Spleen (tissue), 11 donors: ENCODE measurements around the gene ATP10A. TPM values are rescaled to one million over a fixed set of nuclear protein-coding genes. Genes with fewer than 3 reads are reported as not detected.
A peak's percentile ranks its signal among the peaks of the same experiment; 100 is the strongest.

ENCODE experiments used
- DNase-seq: peaks from one replicate; pipeline ENCODE4 v3.0.0-alpha.2; 2020
- H3K27ac ChIP-seq, 8 donors: fragments of 200-600 bp; sonication (generic) in 7 of 8; 1 replicate in 4 of 8; 2 replicates in 4 of 8; pipeline versions ENCODE4 v1.5.0 to v1.8.0; 2016 to 2021; ENCODE audit warnings: inconsistent platforms in 4 of 8, mild to moderate bottlenecking in 4 of 8, moderate library complexity in 1 of 8
- H3K27me3 ChIP-seq, 7 donors: fragments of 200-600 bp; sonication (generic) in 6 of 7; replicated peaks in 1 of 7; 1 replicate in 4 of 7; 2 replicates in 3 of 7; pipeline versions ENCODE4 v1.5.0 to v1.8.0; 2016 to 2021; ENCODE audit warnings: inconsistent platforms in 3 of 7, mild to moderate bottlenecking in 1 of 7
- H3K36me3 ChIP-seq, 6 donors: fragments of 200-600 bp; sonication (generic) in 5 of 6; 1 replicate in 4 of 6; 2 replicates in 2 of 6; pipeline versions ENCODE4 v1.5.0 to v1.8.0; 2016 to 2021; ENCODE audit warnings: inconsistent platforms in 2 of 6
- H3K4me1 ChIP-seq, 6 donors: fragments of 200-600 bp; sonication (generic) in 5 of 6; 1 replicate in 3 of 6; 2 replicates in 3 of 6; pipeline versions ENCODE4 v1.5.0 to v1.8.0; 2016 to 2021; ENCODE audit warnings: inconsistent platforms in 3 of 6
- H3K4me3 ChIP-seq, 8 donors: fragments of 200-600 bp; sonication (generic) in 7 of 8; 1 replicate in 4 of 8; 2 replicates in 4 of 8; pipeline versions ENCODE4 v1.5.0 to v1.8.0; 2016 to 2021; ENCODE audit warnings: inconsistent platforms in 4 of 8, mild to moderate bottlenecking in 4 of 8, moderate library complexity in 2 of 8
- H3K9me3 ChIP-seq, 8 donors: fragments of 200-600 bp; sonication (generic) in 7 of 8; 1 replicate in 4 of 8; 2 replicates in 4 of 8; pipeline versions ENCODE4 v1.5.0 to v1.8.0; 2016 to 2021; ENCODE audit warnings: inconsistent platforms in 4 of 8
- POLR2A ChIP-seq, 3 donors: fragments of 450-650 bp; IDR thresholded peaks; one replicate each; pipeline ENCODE4 v1.5.1; 2017; ENCODE audit warnings: antibody characterized with exemption in 3 of 3, mild to moderate bottlenecking in 1 of 3
- POLR2AphosphoS5 ChIP-seq, 3 donors: sonication (generic); formaldehyde crosslinking; IDR thresholded peaks; one replicate each; pipeline ENCODE4 v1.5.1; 2017; ENCODE audit warnings: antibody characterized with exemption in 3 of 3
- WGBS, 5 donors: extraction: QIAGEN DNeasy Blood & Tissue Kit in 3 of 5; methylation state at CpG; one replicate each; pipeline versions ENCODE4 v1.1.5 to v1.1.7; 2013 to 2018; 5-methylcytosine and 5-hydroxymethylcytosine counted together
- intact Hi-C: fragments of 100-400 bp; cut with DNase I; formaldehyde crosslinking; loops from one replicate; pipeline ENCODE4 v1.15.0; 2023; ENCODE audit warnings: low total_unique reads
- polyA plus RNA-seq, 3 donors: library from polyadenylated mRNA; stranded (reverse); fragments of 200-250 nt; gene quantifications; one replicate each; pipeline ENCODE4 v1.2.1, GENCODE V29; 2013
- total RNA-seq, 7 donors: library from RNA; depleted of rRNA in 3 of 7; stranded (reverse); fragments of >200 nt in 3 of 7; fragmentation: NEBNext Ultra II Directional in 4 of 7; extraction: Animal tissue kit (Norgen Biotek cat#: 25700) in 4 of 7; gene quantifications; one replicate each; pipeline versions ENCODE4 v1.1.0 to v1.2.1, GENCODE V29; 2016 to 2021
- TF ChIP-seq, protein P1 (sequence below), 11 experiments: fragments of 200-600 bp in 7 of 11; fragments of 450-650 bp in 4 of 11; sonication (generic) in 4 of 11; IDR thresholded peaks in 8 of 11; conservative IDR thresholded peaks in 3 of 11; 1 replicate in 7 of 11; 2 replicates in 4 of 11; pipeline versions ENCODE4 v1.4.0 to v1.8.0; 2016 to 2021; ENCODE audit warnings: antibody characterized with exemption in 11 of 11, inconsistent platforms in 4 of 11, mild to moderate bottlenecking in 1 of 11
- donor health status: healthy with polysubstance abuse.
- donor health status: DM: no; HTN: no; CAD: no; lungs with moderate emphysema.
- donor health status: DM: no; HTN: no; CAD: no.
- donor health status: Bipolar disorder and iron deficiency.
- donor health status: healthy.
- donor health status: DM: no; HTN: no; CAD: no.
- donor health status: DM: yes; HTN: yes; CAD: no.

The ATP10A gene
- total and polyA plus RNA-seq, 10 donors, result 0.54 to 8.6 (median 2.7) TPM

GRCh38 chr15:25709437-25710159 lies 153.5 kb downstream of the ATP10A start:
- H3K36me3 ChIP-seq, result no peaks in the 10 kb centered on the region
- WGBS, 5 donors, result 88 to 94% (median 90%) methylated on average over 19 of the region's 19 CpGs
- no peak overlapping the region for H3K27ac ChIP-seq
- no peaks in the 10 kb centered on the region for H3K9me3 ChIP-seq
- DNase-seq, result peak; percentile 53
- intact Hi-C loops, result no loop called here
- no peaks in the 10 kb centered on the region for H3K4me1 ChIP-seq
- H3K4me3 ChIP-seq, result no peak overlapping the region
- TF ChIP-seq, protein P1, sequence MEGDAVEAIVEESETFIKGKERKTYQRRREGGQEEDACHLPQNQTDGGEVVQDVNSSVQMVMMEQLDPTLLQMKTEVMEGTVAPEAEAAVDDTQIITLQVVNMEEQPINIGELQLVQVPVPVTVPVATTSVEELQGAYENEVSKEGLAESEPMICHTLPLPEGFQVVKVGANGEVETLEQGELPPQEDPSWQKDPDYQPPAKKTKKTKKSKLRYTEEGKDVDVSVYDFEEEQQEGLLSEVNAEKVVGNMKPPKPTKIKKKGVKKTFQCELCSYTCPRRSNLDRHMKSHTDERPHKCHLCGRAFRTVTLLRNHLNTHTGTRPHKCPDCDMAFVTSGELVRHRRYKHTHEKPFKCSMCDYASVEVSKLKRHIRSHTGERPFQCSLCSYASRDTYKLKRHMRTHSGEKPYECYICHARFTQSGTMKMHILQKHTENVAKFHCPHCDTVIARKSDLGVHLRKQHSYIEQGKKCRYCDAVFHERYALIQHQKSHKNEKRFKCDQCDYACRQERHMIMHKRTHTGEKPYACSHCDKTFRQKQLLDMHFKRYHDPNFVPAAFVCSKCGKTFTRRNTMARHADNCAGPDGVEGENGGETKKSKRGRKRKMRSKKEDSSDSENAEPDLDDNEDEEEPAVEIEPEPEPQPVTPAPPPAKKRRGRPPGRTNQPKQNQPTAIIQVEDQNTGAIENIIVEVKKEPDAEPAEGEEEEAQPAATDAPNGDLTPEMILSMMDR (IDR thresholded peaks at IDR 0.05 in 8 of 11, conservative IDR thresholded peaks at IDR 0.05 in 3 of 11), result no peak
- TF ChIP-seq POLR2A (IDR thresholded peaks at IDR 0.05) (no peak), POLR2AphosphoS5 (IDR thresholded peaks at IDR 0.05) (no peak)
- H3K27me3 ChIP-seq, result peaks cover 0 to 10% (median 0%) of the 10 kb centered on the region in 7 donors

DNA sequence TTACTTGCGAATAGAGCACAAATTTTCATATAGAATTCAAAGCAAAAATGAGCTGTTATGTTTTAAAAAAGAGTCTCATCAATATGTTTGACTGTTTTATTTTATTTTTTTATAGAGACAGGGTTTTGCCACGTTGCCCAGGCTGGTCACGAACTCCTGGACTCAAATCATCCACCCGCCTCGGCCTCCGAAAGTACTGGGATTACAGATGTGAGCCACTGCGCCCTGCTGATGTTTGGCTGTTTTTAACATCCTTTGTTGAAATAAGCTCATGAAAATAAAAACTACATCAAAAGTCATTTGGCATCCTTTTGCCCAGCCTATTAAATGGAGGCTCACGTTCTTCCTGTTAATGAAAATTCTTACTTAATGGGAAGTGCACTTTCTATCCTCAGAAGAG lies 154.7 kb downstream of the ATP10A start:
- Histone ChIP-seq H3K27me3 (peaks cover 0 to 10% (median 0%) of the 10 kb centered on the region in 7 donors), H3K36me3 (no peaks in the 10 kb centered on the region), H3K4me1 (no peaks in the 10 kb centered on the region), H3K4me3 (no peak overlapping the region), H3K27ac (no peak overlapping the region), H3K9me3 (no peaks in the 10 kb centered on the region)
- peak; percentile 38 for DNase-seq
- no peak for TF ChIP-seq POLR2AphosphoS5 (IDR thresholded peaks at IDR 0.05)
- TF ChIP-seq POLR2A (IDR thresholded peaks at IDR 0.05), result no peak
- WGBS, 5 donors, result 90 to 96% (median 93%) methylated on average over 8 of the region's 8 CpGs
- intact Hi-C loops, result no loop called here

- H3K4me1 ChIP-seq, result no peaks in the 10 kb centered on the region
- H3K36me3 ChIP-seq, result no peaks in the 10 kb centered on the region
- DNase-seq, result peak; percentile 67
- intact Hi-C loops, result no loop called here
- H3K27me3 ChIP-seq, result peaks cover 0 to 10% (median 0%) of the 10 kb centered on the region in 7 donors
- no peak overlapping the region for H3K4me3 ChIP-seq
- H3K27ac ChIP-seq, result no peak overlapping the region
- H3K9me3 ChIP-seq, result no peaks in the 10 kb centered on the region
- WGBS, 5 donors, result 86 to 89% (median 88%) methylated on average over 23 to 27 of the region's 27 CpGs
- no peak for TF ChIP-seq POLR2A (IDR thresholded peaks at IDR 0.05)
- TF ChIP-seq POLR2AphosphoS5 (IDR thresholded peaks at IDR 0.05), result no peak
- TF ChIP-seq, protein P1 (IDR thresholded peaks at IDR 0.05 in 8 of 11, conservative IDR thresholded peaks at IDR 0.05 in 3 of 11), result no peak
Measured at GRCh38 chr15:25707656-25708365, 155.3 kb downstream of the ATP10A start.

GRCh38 chr15:25706176-25706955 lies 156.8 kb downstream of the ATP10A start:
- TF ChIP-seq POLR2AphosphoS5 (IDR thresholded peaks at IDR 0.05) (no peak), POLR2A (IDR thresholded peaks at IDR 0.05) (no peak)
- TF ChIP-seq, protein P1 (IDR thresholded peaks at IDR 0.05 in 8 of 11, conservative IDR thresholded peaks at IDR 0.05 in 3 of 11), result no peak
- Histone ChIP-seq H3K36me3 (no peaks in the 10 kb centered on the region), H3K27me3 (peaks cover 0 to 10% (median 0%) of the 10 kb centered on the region in 7 donors), H3K9me3 (no peaks in the 10 kb centered on the region), H3K27ac (no peak overlapping the region), H3K4me3 (no peak overlapping the region), H3K4me1 (no peaks in the 10 kb centered on the region)
- intact Hi-C loops, result no loop called here
- WGBS, 5 donors, result 81 to 96% (median 89%) methylated on average over 19 to 20 of the region's 20 CpGs
- DNase-seq, result peak; percentile 61
